SK-MEL-5 (cell line): ENCODE data around the gene CTBP2. TPM values are rescaled to one million over a fixed set of nuclear protein-coding genes. Genes with fewer than 3 reads are reported as not detected.
"Not testable (repeated sequence)": the region's sequence is repeated elsewhere in the genome, so short reads cannot be mapped to it uniquely, and the experiment has no call there.

Experiments
- DNase-seq: peaks from one replicate; pipeline ENCODE4 v3.0.0-alpha.2; 2016; ENCODE audit warnings: low read depth, low spot score
- in situ Hi-C: cut with HindIII; loops from 2 replicates; pipeline ENCODE4 v1.10.0; 2016; ENCODE audit warnings: low sequenced_read_pairs, high pct_unique_total_duplicates, low pct_unique_long_range_greater_than_20kb
- total RNA-seq: library from RNA; depleted of rRNA; stranded (reverse); fragments of >200 nt; shearing (Covaris generic); gene quantifications from 2 replicates; pipeline ENCODE4 v1.2.3, GENCODE V29; 2014

The CTBP2 gene
- total RNA-seq, 1 experiment from 2014 or later, result 38.1 TPM

DNA sequence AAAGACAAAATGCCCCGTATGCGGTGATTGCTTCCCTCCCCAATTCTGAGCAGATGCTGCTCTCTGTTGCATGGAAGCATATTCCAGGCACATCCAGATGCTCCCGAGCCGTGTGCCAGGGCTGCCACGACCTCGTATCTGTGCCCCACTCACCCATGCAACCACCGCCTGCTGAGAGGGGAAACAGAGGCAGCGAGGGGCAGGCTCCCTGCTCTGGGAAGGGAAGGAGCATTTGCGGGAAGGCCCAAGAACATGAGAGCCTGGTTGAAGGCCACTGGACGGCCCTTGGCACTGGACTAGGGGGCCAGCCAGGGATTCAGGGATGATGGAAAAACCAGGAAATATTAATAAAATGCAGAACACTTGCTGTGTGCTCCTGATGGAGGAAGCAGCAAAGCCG is 89.4 kb downstream of the CTBP2 start:
- in situ Hi-C loops, result no loop called here
- no peak for DNase-seq

- DNase-seq, result no peak
- in situ Hi-C loops, result no loop called here
These were observed 92.0 kb downstream of the CTBP2 start for GRCh38 chr10:125068406-125068805.

DNA sequence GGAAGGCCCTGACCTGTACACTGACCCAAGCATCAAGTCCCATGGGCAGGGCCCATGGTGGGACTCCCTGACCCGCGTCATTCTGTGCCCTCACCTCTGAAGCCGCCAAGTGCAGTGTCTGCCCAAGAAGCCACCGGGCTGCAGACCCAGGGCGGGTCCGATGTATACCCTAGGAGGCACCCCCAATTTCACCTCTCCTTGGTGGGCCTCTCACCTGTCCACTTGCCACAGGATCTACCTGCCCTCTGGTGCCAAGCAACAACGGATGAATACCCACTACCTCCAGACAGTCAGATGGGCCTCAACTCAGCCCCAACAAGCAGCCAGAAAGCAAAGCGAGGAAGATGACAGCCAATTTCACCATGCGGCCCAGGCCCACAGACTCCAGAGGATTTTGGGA is 92.6 kb downstream of the CTBP2 start:
- DNase-seq, result no peak
- in situ Hi-C loops, result no loop called here

DNA sequence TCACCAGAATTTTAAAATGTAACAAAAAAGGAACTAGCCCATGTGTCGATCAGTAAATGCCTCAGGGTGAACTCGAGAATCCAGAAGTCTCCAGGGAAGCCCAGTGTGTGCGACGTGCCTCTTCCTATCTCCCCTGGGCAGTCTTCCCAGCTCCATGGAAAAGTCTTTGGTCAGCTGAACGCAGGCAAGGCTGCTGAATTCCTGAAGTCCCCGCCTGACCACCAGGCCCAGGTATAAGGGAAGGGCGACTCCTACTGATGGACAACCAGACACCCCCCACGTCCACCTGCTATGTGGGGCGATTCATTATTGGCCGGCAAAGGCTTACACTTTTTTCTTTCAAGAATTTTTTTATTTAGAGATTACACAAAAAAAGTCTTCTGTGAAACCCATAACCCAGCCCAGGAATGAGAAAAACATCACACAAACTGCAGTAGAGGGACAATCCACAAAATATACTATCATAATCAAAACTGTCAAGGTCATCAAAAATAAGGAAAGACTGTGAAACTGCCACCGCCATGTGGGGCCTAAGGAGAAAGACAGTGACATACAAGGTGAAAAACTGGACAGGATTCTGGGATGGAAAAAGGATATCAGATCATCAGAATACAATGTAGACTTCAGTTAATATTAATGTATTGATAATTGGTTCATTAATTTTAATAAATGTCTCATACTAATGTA is 93.5 kb downstream of the CTBP2 start:
- in situ Hi-C loops, result no loop called here
- no peak for DNase-seq

DNA sequence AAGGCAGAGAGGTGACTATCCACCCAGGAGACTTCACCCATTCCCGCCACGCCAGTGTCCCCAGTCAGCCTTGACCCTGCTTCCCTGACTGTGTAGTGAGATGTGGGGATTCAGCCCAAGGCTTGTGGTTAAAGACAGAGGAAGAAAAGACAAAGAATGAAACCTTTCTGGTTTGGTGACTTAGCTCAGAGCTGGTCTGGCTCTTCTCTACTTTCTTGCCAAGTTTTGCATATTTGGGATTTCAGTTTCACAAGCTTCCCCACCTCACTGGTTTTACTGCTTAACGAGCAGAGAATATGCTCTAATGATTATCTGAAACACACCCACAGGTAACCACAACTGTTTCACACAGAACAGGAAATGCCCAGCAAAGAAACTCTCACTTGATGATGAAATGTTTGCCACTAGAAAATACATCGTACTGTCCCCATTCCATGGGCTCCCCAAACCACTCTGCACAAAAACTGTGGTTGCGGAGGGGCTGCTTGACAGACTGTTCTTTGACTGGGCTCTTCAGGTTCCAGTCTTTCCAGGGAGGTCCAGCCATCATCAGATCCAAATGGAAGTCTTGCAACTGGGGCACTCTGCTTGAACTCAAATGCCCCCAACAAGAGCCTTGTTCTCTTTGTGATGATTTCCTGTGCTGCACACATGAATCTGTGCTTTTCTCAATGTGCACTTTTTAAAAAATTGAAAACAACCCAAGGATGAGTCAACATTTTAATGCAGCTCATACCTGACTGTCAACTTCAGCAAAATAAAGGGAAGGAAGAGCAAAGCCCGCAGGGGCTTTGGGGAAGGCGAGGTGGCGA is 95.5 kb downstream of the CTBP2 start:
- DNase-seq, result no peak

DNA sequence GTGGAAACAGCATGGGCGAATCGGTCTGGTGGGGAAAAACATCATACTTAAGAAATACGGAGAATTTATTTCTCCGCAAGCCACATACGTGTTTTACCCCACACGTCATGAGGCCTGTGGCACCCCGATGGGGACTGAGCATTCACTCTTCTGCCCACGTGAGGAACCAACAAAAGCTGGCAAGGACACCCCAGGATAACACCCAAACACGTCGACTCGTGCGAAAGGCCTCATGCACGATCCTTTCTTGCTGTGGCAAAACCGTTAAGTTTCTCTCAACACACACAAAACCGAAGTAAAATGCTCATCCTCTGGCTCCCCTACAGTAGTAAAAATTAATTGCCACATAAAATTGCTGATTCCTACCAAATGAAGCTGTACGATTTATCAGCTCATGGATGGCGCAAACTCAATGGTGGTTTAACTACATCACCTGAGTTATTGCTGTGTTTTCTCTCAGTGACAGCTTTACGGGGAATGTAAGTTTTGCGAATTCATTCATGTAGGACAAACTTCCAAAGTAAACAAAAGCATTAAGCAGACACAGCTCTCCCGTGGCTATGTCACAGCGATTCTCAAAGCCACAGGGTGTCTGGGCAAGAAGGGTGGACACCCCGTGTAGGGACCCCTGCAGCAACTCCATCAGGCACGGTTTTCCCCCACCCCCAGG is 97.0 kb downstream of the CTBP2 start:
- in situ Hi-C loops, result no loop called here
- DNase-seq, result no peak

More for the DNA sequence above, 95.5 kb downstream of the CTBP2 start:
- in situ Hi-C loops, result no loop called here

DNA sequence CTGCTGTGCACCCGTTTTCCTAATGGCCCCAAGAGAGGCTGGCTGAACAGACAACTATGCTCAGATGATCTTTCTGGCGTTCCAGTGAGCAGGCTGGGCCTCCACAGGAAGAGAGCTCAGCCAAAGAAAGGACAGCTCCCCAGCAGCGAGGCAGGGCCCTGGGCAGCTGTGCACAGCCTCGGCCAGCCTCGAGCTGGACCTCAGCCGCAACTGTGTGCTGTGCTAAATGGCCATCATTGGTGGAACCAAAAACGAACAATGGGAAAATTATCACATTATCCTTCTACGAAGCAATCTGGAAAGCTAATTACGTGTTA is 97.5 kb downstream of the CTBP2 start:
- in situ Hi-C loops, result no loop called here
- DNase-seq, result no peak

DNA sequence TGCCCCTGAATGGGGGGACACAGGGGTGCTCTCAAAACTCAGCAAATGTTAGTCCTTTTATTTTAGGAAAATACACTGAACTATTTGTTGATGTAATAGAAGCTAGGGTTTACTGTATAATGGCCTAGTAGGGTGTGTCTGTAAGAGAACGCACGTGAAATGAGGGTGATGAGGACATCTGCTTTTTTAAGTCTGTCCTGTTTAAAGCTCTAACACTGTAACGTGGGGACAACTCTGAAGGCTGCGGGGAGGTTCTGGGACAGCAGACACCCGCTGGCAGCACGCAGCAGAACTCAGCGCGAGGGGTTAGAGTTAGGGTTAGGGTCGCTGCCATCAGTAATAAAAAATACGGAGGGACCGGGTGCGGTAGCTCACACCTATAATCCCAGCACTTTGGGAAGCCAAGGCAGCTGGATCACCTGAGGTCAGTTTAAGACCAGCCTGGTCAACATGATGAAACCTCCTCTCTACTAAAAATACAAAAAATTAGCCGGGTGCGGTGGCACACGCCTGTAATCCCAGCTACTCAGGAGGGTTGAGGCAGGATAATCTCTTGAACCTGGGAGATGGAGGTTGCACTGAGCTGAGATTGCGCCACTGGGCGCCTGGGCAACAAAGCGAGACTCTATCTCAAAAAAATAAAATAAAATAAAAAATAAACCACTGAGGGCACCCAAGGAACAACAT is 98.0 kb downstream of the CTBP2 start:
- in situ Hi-C loops, result no loop called here
- no peak for DNase-seq

DNA sequence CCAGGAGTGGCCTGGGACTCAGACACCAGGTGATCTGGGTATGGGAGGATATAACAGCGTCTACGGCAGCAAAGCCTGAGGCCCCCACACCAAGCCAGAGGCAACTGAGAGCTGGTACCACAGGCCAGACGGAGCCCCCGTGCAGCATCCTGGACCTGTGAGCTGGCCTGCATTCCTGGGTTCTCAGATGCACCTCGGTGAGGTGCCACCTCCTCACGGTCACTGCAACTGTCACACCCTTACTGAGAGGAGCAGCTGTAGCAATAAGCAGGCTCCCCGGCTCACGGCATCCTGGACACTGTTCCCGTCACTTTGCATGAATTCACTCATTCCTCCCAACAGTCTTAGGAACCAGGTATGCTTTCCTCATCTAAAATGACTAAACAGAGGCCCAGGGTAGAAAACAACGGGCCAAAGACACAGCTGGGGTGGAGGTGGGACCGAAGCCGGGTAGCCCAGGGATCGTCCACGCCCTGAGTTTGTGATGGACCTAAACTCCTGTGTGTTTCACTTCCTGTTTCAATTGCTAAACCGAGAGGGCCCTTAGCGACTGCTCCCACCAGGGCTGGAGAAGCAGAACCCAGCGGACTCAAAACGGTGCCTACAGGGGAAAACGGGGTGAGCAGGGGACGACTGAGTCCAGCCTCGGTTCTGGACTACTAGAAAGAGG is 98.7 kb downstream of the CTBP2 start:
- DNase-seq, result no peak
- in situ Hi-C loops, result no loop called here

DNA sequence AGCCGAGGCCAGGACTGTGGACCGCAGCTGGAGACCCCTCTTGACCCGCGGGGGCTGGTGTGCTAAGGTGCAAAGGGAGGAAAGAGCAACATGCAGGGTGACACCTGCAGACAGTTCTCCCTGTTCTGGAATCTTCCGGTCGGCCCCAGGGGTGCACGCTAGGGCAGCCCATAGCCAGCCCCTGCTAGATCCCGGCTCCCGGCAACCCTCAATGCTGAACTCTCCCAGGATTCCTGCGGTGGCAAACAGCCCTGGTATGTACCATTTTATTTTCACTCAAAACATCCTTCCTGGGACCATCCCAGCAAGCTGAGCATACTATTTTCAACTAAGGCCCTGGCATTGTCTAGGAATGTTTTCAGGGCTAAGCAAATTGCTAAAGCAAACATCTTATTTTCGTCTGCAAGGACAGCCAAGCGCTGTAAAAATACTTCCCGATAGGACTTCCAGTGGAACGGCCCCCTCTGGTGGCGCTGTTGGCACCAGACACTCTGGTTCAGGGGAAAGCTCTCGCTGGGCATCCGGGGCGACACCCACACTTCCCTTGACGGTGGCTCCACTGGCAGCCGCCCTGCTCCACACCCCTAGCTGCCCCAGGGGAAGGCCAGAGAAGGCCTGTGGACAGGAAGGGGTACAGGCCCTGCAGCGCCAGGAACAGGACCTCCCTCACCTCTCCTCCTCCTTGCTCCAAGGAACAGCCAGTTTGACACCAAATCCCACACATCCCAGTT is 99.4 kb downstream of the CTBP2 start:
- in situ Hi-C loops, result no loop called here

DNA sequence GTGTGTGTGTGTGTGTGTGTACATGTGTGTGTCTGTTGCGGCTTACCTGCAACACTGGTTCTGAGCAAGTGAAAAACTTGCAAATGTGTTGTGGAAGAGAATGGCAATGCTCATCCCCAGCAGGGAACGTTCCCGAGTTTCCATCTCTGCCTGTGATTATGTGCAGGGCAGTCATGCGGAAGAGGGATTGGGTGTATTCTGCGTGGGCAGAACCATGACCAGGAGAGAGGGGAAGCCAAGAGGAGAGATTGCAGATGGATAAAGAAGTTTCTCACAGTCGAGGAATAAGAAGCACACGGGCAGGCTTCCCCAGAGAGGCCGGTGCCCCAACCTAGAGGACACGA is 99.9 kb downstream of the CTBP2 start:
- DNase-seq, result no peak
- in situ Hi-C loops, result no loop called here

More for the DNA sequence above, 99.4 kb downstream of the CTBP2 start:
- DNase-seq, result peak; percentile 67

- no peak for DNase-seq
- in situ Hi-C loops, result no loop called here
These were observed 100.3 kb downstream of the CTBP2 start for GRCh38 chr10:125060026-125060425.

- in situ Hi-C loops, DNase-seq: not testable (repeated sequence)
These were observed 101.0 kb downstream of the CTBP2 start for GRCh38 chr10:125059348-125059747.

- in situ Hi-C loops, result no loop called here
- DNase-seq, result peak; percentile 98
These were observed 103.0 kb downstream of the CTBP2 start for GRCh38 chr10:125057158-125058001.

DNA sequence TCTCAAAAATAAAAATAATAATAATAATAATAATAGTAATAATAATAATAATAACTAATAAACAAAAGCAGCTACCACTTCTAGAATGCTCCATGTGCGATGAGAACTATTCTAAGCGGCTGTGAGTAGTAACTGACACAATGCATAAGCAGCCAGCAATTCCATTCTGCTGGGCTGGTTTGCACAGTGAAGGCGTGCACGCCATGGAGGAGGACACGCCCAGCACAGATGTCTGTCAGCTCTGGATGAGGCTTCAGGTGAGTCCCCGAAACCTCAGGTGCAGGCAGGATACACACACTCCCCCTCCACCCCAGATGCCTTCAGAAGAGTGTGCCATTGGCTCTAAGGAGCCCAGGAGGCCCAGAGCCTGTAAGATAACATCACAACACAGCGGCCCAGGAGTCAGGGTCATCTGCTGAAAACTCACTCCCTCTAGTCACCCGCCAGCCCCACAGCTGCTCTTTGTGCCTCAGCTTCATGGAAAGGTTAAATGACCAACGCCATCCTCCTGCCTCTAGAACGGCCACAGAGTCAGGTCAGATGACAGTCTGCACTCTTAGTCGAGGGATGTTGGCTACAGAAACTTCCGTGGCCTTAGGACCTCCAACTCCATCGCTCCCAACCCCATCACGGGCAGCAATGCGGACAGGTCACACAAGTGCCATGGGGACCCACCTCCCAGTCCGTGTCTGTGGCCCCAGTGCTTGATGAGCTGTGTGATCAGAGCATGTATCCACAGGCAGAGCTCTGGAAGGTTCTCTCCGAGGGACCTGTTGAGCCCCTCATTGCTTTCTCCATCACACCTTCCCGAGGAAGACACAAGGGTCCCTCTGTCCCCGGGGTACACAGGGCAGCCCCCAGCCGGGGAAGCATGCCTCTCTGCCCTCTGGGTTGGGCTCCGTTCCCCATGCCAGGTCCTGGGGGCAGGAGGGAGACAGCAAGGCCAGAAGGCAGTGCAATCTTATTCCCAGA is 103.9 kb downstream of the CTBP2 start:
- no peak for DNase-seq
- in situ Hi-C loops, result no loop called here
